ENCODE results near the gene MPZ. TPM values are rescaled to one million over a fixed set of nuclear protein-coding genes. Genes with fewer than 3 reads are reported as not detected.

MPZ gene
- total RNA-seq, 1 donor from 2014 or later: 2.3 TPM

DNA sequence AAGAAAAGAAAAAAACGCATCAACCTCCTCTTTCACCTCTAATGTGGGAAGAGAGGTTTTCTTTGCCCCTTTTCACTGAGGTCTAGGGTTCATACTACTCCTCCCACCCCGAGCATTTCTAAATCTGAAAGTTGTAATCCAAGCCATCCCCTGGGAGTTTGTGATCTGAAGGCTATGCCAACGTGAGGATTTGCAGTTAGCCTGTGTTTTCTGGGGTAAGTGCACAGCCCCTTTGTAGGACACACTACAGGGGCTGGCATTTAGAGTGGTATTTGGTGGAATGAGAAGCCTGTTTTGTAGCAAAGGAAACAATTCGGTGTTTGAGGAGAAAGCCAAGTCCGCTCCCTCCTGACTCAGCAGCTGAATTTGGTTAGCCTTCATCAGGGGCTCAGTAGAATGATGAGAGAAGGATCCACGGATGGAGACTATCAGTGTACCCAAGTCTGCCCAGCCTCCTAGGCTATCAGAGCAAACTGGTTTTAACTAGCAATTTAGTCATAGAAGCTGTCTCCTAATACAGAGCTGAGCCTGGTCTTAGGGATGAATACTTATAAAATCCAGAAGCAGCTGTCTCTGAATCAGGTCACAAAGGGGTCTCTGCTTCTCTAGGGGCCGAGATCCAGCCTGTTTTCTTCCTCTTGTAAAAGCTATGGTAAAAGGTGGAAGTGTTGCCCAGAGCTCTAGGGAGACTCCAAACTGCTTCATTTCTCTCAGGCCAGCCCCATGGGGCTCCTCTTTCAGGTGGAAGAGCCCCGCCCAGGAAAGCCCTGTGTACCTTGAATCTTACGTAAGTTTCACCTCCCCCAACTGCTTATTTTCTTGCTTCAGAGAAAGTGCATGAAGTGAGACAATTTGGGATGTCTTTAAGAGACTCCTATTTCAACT, 49.1 kb downstream of the MPZ start:
- TF ChIP-seq, protein P1, sequence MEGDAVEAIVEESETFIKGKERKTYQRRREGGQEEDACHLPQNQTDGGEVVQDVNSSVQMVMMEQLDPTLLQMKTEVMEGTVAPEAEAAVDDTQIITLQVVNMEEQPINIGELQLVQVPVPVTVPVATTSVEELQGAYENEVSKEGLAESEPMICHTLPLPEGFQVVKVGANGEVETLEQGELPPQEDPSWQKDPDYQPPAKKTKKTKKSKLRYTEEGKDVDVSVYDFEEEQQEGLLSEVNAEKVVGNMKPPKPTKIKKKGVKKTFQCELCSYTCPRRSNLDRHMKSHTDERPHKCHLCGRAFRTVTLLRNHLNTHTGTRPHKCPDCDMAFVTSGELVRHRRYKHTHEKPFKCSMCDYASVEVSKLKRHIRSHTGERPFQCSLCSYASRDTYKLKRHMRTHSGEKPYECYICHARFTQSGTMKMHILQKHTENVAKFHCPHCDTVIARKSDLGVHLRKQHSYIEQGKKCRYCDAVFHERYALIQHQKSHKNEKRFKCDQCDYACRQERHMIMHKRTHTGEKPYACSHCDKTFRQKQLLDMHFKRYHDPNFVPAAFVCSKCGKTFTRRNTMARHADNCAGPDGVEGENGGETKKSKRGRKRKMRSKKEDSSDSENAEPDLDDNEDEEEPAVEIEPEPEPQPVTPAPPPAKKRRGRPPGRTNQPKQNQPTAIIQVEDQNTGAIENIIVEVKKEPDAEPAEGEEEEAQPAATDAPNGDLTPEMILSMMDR (IDR thresholded peaks at IDR 0.05; ENCODE audit: insufficient read depth, low read depth, low read length): no peak
- TF ChIP-seq EZH2 (IDR thresholded peaks at IDR 0.05; ENCODE audit: insufficient read depth, low read length): no peak
- Histone ChIP-seq H3K27me3 (ENCODE audit: insufficient read depth, low read length) (peaks cover 40% of the 10 kb centered on the region), H3K4me1 (ENCODE audit: insufficient read depth, low read length) (peaks cover 6% of the 10 kb centered on the region), H4K20me1 (ENCODE audit: insufficient read depth, low read length) (no peaks in the 10 kb centered on the region), H3K9ac (ENCODE audit: low read length) (no peak overlapping the region), H3K79me2 (ENCODE audit: insufficient read depth, low read length) (no peaks in the 10 kb centered on the region), H3K4me3 (ENCODE audit: insufficient read depth, low read depth, low read length) (no peak overlapping the region), H3K27ac (ENCODE audit: low read depth, low read length) (no peak overlapping the region), H2AFZ (ENCODE audit: low read depth, low read length) (no peak overlapping the region), H3K9me3 (ENCODE audit: insufficient read depth, low read depth, low read length) (peaks cover 8% of the 10 kb centered on the region), H3K4me2 (ENCODE audit: low read length) (no peak overlapping the region), H3K36me3 (ENCODE audit: insufficient read depth, low read length) (no peaks in the 10 kb centered on the region)
- Mint-ChIP-seq H3K4me3 (ENCODE audit: unreplicated experiment) (no peak overlapping the region), H3K36me3 (ENCODE audit: low read depth, unreplicated experiment) (peaks cover 3% of the 10 kb centered on the region), H3K27me3 (ENCODE audit: low read depth, unreplicated experiment) (peaks cover 47% of the 10 kb centered on the region), H3K27ac (ENCODE audit: unreplicated experiment) (no peak overlapping the region), H3K9me3 (ENCODE audit: unreplicated experiment) (peaks cover 14% of the 10 kb centered on the region), H3K4me1 (ENCODE audit: low read depth, unreplicated experiment) (no peaks in the 10 kb centered on the region)
- FAIRE-seq: no peak
- DNase-seq (ENCODE audit: low read depth): no peak

DNA sequence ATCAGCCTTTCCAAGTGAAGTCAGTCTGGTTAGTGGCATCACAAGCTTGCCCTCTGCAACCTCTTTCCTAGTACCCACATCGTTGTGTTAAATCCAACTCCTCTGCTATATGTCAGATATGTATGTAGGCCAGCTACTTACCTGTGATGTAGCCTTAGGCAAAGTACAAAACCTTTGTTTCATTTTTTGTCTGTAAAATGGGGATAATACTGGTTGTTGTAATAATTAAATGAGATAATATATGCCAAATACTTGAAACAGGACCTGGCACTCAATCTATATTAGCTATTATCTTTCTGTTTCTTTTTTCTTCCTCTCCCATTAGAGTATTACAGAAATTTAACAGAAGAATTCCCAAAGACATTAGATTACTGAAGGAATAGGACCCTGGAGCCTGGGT, 50.0 kb downstream of the MPZ start:
- Histone ChIP-seq H4K20me1 (ENCODE audit: insufficient read depth, low read length) (no peaks in the 10 kb centered on the region), H3K4me1 (ENCODE audit: insufficient read depth, low read length) (peaks cover 6% of the 10 kb centered on the region), H3K79me2 (ENCODE audit: insufficient read depth, low read length) (no peaks in the 10 kb centered on the region), H2AFZ (ENCODE audit: low read depth, low read length) (no peak overlapping the region), H3K4me2 (ENCODE audit: low read length) (no peak overlapping the region), H3K9me3 (ENCODE audit: insufficient read depth, low read depth, low read length) (peaks cover 8% of the 10 kb centered on the region), H3K36me3 (ENCODE audit: insufficient read depth, low read length) (no peaks in the 10 kb centered on the region), H3K9ac (ENCODE audit: low read length) (no peak overlapping the region), H3K27me3 (ENCODE audit: insufficient read depth, low read length) (peaks cover 40% of the 10 kb centered on the region), H3K27ac (ENCODE audit: low read depth, low read length) (no peak overlapping the region), H3K4me3 (ENCODE audit: insufficient read depth, low read depth, low read length) (no peak overlapping the region)
- H3K36me3 Mint-ChIP-seq (ENCODE audit: low read depth, unreplicated experiment): peaks cover 3% of the 10 kb centered on the region
- no peak overlapping the region for H3K27ac Mint-ChIP-seq (ENCODE audit: unreplicated experiment)
- FAIRE-seq (no peak), DNase-seq (ENCODE audit: low read depth) (no peak)
- peaks cover 18% of the 10 kb centered on the region for H3K9me3 Mint-ChIP-seq (ENCODE audit: unreplicated experiment)
- H3K4me3 Mint-ChIP-seq (ENCODE audit: unreplicated experiment): peak overlapping the region; percentile 62
- no peak for TF ChIP-seq EZH2 (IDR thresholded peaks at IDR 0.05; ENCODE audit: insufficient read depth, low read length)
- TF ChIP-seq, protein P1 (IDR thresholded peaks at IDR 0.05; ENCODE audit: insufficient read depth, low read depth, low read length): no peak
- H3K27me3 Mint-ChIP-seq (ENCODE audit: low read depth, unreplicated experiment): peaks cover 49% of the 10 kb centered on the region
- no peaks in the 10 kb centered on the region for H3K4me1 Mint-ChIP-seq (ENCODE audit: low read depth, unreplicated experiment)

DNA sequence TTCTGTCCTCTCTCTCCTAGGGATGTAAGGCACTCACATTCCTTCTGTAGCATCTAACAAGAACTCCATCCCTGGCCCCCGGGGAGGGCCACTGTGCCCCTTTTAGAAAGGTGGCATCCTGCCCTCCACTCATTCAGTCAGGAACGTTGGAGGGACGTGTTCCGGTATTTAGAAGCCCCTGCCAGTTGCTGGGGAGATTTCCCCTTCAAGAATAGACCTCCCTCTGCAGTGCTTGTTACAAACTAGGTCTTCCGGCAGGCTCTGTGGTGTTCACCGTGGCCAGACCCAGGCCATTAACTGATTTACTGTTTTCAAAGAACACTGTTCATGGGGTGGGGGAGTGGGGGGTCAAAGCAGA, 50.4 kb downstream of the MPZ start:
- FAIRE-seq (no peak), DNase-seq (ENCODE audit: low read depth) (no peak)
- peaks cover 8% of the 10 kb centered on the region for H3K9me3 ChIP-seq (ENCODE audit: insufficient read depth, low read depth, low read length)
- H4K20me1 ChIP-seq (ENCODE audit: insufficient read depth, low read length): no peaks in the 10 kb centered on the region
- Mint-ChIP-seq H3K4me1 (ENCODE audit: low read depth, unreplicated experiment) (no peaks in the 10 kb centered on the region), H3K27me3 (ENCODE audit: low read depth, unreplicated experiment) (peaks cover 49% of the 10 kb centered on the region), H3K36me3 (ENCODE audit: low read depth, unreplicated experiment) (peaks cover 3% of the 10 kb centered on the region), H3K4me3 (ENCODE audit: unreplicated experiment) (peak overlapping the region; percentile 54), H3K27ac (ENCODE audit: unreplicated experiment) (peak overlapping the region; percentile 58), H3K9me3 (ENCODE audit: unreplicated experiment) (peaks cover 18% of the 10 kb centered on the region)
- H3K4me1 ChIP-seq (ENCODE audit: insufficient read depth, low read length): peaks cover 6% of the 10 kb centered on the region
- TF ChIP-seq, protein P1 (IDR thresholded peaks at IDR 0.05; ENCODE audit: insufficient read depth, low read depth, low read length): no peak
- TF ChIP-seq EZH2 (IDR thresholded peaks at IDR 0.05; ENCODE audit: insufficient read depth, low read length): no peak
- peak overlapping the region; percentile 84 for H3K4me2 ChIP-seq (ENCODE audit: low read length)
- no peak overlapping the region for H2AFZ ChIP-seq (ENCODE audit: low read depth, low read length)
- H3K27me3 ChIP-seq (ENCODE audit: insufficient read depth, low read length): peaks cover 40% of the 10 kb centered on the region
- no peaks in the 10 kb centered on the region for H3K36me3 ChIP-seq (ENCODE audit: insufficient read depth, low read length)
- H3K27ac ChIP-seq (ENCODE audit: low read depth, low read length): no peak overlapping the region
- no peaks in the 10 kb centered on the region for H3K79me2 ChIP-seq (ENCODE audit: insufficient read depth, low read length)
- H3K9ac ChIP-seq (ENCODE audit: low read length): no peak overlapping the region
- no peak overlapping the region for H3K4me3 ChIP-seq (ENCODE audit: insufficient read depth, low read depth, low read length)
